Stimulated activated naive CD8-positive, alpha-beta T cell treated with anti-CD3 and anti-CD28 coated beads, Interleukin-15, Interleukin-2, amounts not matched to agents 100 U/mL and 50 U/mL, for 24 hours (primary cell): ENCODE results near the gene PTF1A.

ENCODE experiments used
- ATAC-seq: fragments of 150-1000 bp; cut with Tn5 transposase; one replicate; pipeline ENCODE4 v1.10.0; 2021
- DNase-seq: peaks from one replicate; pipeline ENCODE4 v3.0.0; 2021

PTF1A gene

DNA sequence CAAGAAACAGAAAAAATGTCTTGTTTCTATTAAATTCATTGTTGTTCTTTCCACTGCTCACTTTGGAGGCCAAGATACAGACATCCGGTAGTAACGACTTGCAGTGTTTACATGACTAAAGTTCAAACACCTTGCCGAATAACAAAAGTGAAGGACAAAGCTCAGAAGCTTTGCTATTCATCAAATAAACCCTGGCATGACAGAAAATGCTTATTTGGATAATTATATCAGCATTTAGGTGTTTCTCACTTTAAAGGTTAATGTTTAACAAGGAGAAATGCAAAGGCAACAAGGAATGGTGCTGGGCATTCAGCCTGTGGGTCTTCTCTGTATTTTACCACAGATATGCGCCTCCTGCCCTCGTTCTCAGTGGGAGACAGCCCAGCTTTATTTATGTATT is 5.4 kb upstream of the PTF1A start:
- DNase-seq (no peak), ATAC-seq (no peak)

- ATAC-seq = no peak
- no peak for DNase-seq
Measured at GRCh38 chr10:23187155-23187554, 5.0 kb upstream of the PTF1A start.

DNA sequence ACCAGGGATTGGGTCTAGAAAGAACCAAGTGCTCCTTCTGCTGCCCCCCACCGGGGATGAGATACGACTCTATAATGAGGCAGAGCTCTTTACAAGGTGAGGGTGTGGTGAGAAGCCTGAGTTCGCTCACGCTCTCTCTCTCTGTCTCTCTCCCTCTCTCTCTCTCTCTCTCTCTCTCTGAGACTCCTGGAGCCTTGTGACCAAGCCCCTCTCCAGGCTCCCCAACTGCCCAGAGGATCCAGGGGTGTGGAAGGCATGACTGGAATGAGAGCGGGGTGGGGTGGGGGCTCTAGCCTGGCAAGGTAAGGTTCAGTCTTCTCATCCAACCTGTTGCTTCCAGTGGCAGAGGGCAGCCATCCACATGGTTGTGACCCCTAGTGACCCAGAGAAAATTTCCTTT is 3.1 kb upstream of the PTF1A start:
- ATAC-seq = no peak
- DNase-seq = no peak

DNA sequence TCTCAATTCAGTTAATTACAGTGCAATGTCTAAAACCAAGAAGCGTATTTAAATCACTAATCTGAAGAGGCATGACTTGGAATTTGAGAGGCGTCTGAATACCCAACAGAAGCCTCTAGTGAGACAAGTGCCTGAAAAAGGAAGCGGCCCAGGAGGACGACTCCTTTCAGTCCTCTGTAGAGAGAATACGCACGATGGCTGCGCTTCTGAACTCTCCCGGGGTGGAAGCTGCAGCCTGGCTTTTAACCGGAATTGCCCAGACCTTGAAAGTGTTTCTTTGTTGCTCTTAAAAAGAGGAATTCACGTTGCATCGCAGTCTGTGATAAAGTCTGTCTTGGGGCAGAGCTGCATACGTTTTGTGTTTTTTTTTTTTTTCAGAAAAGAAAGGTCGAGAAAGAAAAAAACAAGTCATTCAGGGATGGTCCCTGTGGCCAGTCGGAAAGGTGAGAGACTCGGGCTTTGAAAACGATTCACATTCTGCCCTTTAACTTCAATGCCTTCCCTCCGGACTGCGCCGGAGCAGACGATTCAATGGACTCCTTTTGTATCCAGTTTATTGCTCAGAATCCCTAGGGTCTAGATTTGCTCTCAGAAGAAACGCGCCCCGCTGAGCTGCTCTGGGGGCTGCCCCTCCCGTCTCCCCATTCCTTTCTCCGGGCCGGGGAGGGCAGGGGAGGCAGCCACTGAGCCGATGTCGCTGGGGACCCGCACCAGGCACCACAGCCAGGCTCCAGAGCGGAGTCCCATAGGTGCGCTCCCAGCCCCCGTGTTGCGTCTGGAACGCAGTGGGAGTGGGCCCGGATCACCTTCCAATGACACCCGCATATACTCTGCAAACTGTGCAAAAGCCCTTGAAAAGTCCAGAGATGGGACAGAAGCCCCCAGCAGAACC is 994 bp upstream of the PTF1A start:
- ATAC-seq (no peak), DNase-seq (no peak)

DNA sequence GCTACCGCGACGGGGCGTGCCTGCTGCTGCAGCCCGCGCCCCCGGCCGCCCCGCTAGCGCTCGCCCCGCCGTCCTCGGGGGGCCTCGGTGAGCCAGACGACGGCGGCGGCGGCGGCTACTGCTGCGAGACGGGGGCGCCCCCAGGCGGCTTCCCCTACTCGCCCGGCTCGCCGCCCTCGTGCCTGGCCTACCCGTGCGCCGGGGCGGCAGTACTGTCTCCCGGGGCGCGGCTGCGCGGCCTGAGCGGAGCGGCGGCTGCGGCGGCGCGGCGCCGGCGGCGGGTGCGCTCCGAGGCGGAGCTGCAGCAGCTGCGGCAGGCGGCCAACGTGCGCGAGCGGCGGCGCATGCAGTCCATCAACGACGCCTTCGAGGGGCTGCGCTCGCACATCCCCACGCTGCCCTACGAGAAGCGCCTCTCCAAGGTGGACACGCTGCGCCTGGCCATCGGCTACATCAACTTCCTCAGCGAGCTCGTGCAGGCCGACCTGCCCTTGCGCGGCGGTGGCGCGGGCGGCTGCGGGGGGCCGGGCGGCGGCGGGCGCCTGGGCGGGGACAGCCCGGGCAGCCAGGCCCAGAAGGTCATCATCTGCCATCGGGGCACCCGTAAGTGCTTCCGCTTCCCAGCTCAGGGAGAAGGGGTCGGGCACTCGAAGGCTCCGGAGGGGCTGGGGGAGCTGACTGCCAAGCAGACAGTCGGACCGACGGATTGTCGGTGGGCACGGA is 761 bp downstream of the PTF1A start:
- no peak for ATAC-seq
- no peak for DNase-seq

DNA sequence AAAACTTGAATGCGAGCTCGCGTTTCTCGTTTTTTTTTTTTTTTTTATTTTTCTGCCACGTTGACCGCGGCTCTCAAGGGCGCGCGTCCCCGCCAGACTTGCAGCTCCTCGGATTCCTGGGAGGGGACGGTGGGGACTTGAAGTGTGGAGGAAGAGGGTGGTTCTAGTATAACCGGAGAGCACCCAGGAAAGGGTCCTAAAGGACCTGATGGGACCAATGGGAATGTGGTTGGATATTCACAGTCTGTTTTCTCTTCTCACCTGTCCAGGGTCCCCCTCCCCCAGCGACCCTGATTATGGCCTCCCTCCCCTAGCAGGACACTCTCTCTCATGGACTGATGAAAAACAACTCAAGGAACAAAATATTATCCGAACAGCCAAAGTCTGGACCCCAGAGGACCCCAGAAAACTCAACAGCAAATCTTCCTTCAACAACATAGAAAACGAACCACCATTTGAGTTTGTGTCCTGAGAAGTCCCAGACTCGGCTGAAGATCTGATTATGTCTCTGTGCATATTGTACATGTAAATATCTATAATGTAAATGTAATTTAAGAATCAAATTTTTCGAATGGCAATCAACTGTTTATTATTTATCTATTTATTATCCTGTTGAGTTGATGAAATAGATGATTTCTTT is 1.4 kb downstream of the PTF1A start:
- ATAC-seq (no peak), DNase-seq (no peak)

- ATAC-seq = no peak
- no peak for DNase-seq
Measured at GRCh38 chr10:23194471-23194965, 2.4 kb downstream of the PTF1A start.

GRCh38 chr10:23194966-23195845 is 3.1 kb downstream of the PTF1A start:
- DNase-seq = no peak
- ATAC-seq = no peak

DNA sequence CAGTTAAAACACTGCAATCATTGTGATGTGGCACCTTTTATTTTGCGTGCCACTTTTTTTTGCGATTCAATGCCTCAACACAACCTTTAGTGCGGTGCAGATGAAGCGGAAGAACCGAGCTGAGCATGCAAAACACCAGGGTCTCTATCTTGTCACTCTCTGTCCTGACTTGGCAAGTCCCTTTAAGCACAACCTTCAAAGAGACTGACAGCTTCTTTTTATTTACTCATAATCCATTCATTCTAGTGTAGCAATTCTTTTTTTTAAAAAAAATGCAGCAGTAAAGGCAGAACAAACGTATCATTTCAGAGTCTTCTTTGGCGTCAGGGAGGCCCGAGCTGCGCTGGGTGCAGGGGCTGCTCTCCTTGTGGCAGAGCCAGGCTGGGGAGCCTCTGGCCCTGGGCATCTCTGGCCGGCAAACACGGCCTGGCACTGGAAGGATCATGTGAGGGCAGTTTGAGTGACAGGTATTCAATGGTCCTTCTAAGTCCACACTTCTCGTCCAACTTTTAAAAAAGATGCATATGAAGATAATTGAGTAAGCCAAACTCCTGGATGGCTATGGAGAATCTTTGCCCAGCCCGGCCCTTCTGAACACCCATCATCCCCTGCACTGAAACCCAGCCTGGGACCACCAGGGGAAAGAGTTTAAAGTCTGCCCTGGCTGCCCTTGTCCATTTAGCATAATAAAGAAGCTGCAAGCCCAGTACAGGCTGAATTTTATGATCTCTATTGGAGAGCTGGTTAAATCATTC is 3.9 kb downstream of the PTF1A start:
- ATAC-seq (no peak), DNase-seq (no peak)

DNA sequence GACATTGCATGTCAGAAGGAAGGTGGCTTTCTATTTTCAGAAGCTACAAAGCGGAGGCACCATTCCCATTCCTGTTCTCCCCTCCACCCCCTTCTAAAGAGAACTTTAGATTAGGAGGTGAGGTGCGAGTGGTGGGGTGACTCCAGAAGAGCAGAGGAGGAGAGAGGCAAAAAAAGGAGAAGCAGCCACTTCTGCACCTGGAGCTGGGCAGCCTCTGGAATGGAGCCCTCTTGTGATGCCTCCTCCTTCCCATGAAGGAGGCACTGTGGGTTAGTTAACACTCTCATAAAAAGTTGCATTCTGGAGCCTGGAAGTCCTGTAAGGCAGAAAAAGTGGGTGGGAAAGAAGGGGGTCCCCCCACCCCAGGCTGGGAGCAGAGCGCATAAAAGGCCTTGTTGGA is 4.8 kb downstream of the PTF1A start:
- no peak for DNase-seq
- ATAC-seq = no peak

GRCh38 chr10:23197416-23197861 is 5.3 kb downstream of the PTF1A start:
- ATAC-seq = no peak
- no peak for DNase-seq

DNA sequence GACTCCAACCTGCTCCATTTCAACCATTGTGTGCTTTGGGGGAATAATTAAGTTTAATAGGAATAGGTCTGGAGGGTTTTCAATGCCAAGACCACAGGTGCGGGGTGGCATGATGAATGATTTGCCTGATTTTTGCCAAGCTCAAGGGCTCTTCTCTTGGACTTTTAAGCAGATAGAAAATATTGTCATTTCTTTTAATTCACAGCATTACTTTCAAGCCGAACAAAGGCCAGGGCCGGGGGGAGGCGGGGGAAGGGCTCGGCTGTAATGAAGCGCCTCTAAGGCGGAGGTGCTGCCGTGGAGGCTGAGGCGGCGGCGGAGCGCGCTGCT is 6.5 kb downstream of the PTF1A start:
- no peak for DNase-seq
- no peak for ATAC-seq

DNA sequence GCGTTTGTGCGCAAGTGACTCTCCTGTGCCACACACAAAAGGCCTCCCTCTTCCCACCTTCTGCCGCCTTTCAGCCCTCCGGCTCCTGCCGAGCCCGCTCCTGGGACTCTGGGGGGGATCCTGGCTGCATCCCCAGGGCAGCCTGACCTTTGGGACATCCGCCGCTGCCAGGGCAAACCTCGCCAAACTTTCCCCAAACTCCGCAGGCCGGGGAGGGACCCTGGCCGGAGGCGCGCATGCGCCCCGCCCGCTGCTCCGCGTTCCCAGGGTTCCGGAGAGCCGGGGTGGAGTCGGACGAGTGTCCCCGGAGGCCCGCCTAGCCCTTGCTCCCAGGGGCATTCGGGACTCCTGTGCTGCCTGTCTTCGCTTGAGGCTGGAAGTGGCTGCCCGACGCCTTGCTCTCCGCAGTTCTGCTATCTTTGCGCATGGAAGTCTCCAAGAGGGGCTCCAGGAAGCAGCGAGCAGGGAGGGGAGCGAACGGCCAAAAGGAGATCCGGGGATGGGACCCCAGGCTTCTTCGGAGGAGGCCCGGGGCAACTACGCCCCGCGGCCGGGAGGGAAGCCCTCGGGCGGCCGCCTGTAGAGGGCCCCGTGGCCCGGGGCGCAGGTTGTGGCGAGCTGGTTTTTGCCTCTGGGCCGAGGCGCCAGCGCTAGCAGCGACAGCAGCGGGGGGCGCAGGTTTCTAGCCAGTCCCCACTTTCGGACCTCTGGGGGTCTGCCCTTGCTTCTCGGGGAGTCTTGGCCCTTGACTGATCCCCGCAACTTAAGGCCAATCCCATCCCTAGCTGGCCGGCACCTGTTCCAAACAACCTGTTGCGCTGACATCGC is 7.0 kb downstream of the PTF1A start:
- ATAC-seq = no peak
- DNase-seq = no peak

GRCh38 chr10:23199768-23200511 is 7.8 kb downstream of the PTF1A start:
- DNase-seq = no peak
- ATAC-seq = no peak

DNA sequence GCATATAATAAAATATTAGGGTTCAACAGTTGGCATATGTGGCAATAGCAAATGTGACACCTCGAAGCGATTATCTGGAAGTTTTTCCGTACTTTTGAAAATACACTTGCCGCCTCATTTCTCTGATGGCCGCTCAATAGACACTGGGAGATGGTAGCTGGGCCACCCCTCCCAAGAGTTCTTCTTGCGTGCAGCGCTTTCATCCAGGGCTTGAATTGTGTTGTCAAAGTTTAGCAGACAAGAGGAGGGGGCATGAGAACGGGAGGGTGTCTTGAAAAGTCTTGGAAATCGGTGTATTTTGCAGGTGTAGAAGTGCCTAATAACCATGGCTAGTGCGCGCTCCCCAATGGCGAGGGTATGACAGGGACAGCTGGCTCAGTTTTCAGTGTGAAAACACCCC is 8.5 kb downstream of the PTF1A start:
- DNase-seq = no peak
- no peak for ATAC-seq

GRCh38 chr10:23200997-23201652 is 9.0 kb downstream of the PTF1A start:
- DNase-seq = no peak
- ATAC-seq = no peak

- DNase-seq = no peak
- no peak for ATAC-seq
Measured at GRCh38 chr10:23201837-23202236, 9.7 kb downstream of the PTF1A start.

DNA sequence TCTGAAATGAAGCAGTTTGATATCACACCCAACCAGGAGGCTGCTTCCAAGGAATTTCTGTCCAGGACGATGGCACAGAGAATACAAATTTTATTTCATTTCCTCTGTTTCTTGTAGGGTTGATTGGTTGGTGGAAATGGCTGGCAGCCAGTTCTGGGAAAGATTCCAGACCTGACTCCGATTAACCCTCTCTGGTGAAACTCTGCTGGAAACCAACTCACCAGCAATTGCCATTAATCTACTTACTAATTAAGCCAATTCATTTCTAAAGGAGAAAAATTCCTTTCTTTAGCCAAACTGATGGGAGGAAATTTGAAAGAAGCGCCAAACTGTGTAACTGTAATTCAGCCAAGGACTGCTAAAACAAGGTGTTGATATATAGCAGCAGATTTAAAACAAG is 10.7 kb downstream of the PTF1A start:
- ATAC-seq (no peak), DNase-seq (no peak)
